Immature natural killer cell (primary cell): ENCODE data around the gene PNKP. TPM values are rescaled to one million over a fixed set of nuclear protein-coding genes. Genes with fewer than 3 reads are reported as not detected.

ENCODE experiments used
- DNase-seq, 3 donors: peaks; one replicate each; pipeline ENCODE4 v3.0.0; 2022; ENCODE audit warnings: mixed read lengths in 1 of 3
- H3K27ac Mint-ChIP-seq, 6 donors: one replicate each; pipeline ENCODE4 v1.8.0; 2020; ENCODE audit warnings: mixed read lengths in 6 of 6, mild to moderate bottlenecking in 5 of 6, inconsistent platforms in 4 of 6, moderate library complexity in 3 of 6
- H3K27me3 Mint-ChIP-seq, 3 donors: one replicate each; pipeline ENCODE4 v1.8.0; 2020 to 2021; ENCODE audit warnings: low read depth in 3 of 3, mild to moderate bottlenecking in 3 of 3, mixed read lengths in 3 of 3, moderate library complexity in 3 of 3, inconsistent platforms in 1 of 3
- H3K36me3 Mint-ChIP-seq, 3 donors: one replicate each; pipeline ENCODE4 v1.8.0; 2020; ENCODE audit warnings: mixed read lengths in 3 of 3, inconsistent platforms in 2 of 3, mild to moderate bottlenecking in 2 of 3
- H3K4me1 Mint-ChIP-seq, 2 donors: one replicate each; pipeline ENCODE4 v1.8.0; 2020; ENCODE audit warnings: inconsistent platforms in 2 of 2, mild to moderate bottlenecking in 2 of 2, mixed read lengths in 2 of 2, moderate library complexity in 1 of 2
- H3K4me3 Mint-ChIP-seq, 5 donors: one replicate each; pipeline ENCODE4 v1.8.0; 2020; ENCODE audit warnings: mild to moderate bottlenecking in 5 of 5, mixed read lengths in 5 of 5, inconsistent platforms in 3 of 5, moderate library complexity in 3 of 5
- H3K9me3 Mint-ChIP-seq, 6 donors: one replicate each; pipeline ENCODE4 v1.8.0; 2020; ENCODE audit warnings: mild to moderate bottlenecking in 6 of 6, mixed read lengths in 6 of 6, inconsistent platforms in 4 of 6, moderate library complexity in 3 of 6
- polyA plus RNA-seq, 3 donors: library from polyadenylated mRNA; unstranded; fragments of 300-500 nt; fragmentation: Illumina TruSeq; gene quantifications; one replicate each; pipeline ENCODE4 v1.2.3, GENCODE V29; 2021

Gene PNKP
- polyA plus RNA-seq, 3 donors from 2014 or later = 36.4 to 55.1 (median 41.4) TPM

GRCh38 chr19:49887037-49887664, 19.8 kb upstream of the PNKP start:
- peaks cover 0 to 10% of the 10 kb centered on the region in 2 donors for H3K4me1 Mint-ChIP-seq
- no peak overlapping the region for H3K4me3 Mint-ChIP-seq
- peaks cover 8 to 20% (median 10%) of the 10 kb centered on the region in 3 donors for H3K36me3 Mint-ChIP-seq
- H3K27me3 Mint-ChIP-seq = peaks cover 0 to 6% (median 2%) of the 10 kb centered on the region in 3 donors
- H3K9me3 Mint-ChIP-seq = peaks cover 0 to 2% (median 0%) of the 10 kb centered on the region in 6 donors
- no peak overlapping the region for H3K27ac Mint-ChIP-seq
- DNase-seq = no peak

- Mint-ChIP-seq H3K36me3 (peaks cover 9 to 24% (median 10%) of the 10 kb centered on the region in 3 donors), H3K27ac (peak overlapping the region in 1 of 6 donors; percentile 10), H3K4me1 (peaks cover 0 to 2% of the 10 kb centered on the region in 2 donors), H3K27me3 (peaks cover 0 to 2% (median 2%) of the 10 kb centered on the region in 3 donors), H3K4me3 (no peak overlapping the region), H3K9me3 (no peaks in the 10 kb centered on the region)
- DNase-seq = no peak
These were observed 17.4 kb upstream of the PNKP start for GRCh38 chr19:49884760-49885159.

GRCh38 chr19:49884109-49884508, 16.7 kb upstream of the PNKP start:
- no peak for DNase-seq
- no peak overlapping the region for H3K27ac Mint-ChIP-seq
- H3K36me3 Mint-ChIP-seq = peaks cover 9 to 25% (median 12%) of the 10 kb centered on the region in 3 donors
- peaks cover 0 to 2% (median 2%) of the 10 kb centered on the region in 3 donors for H3K27me3 Mint-ChIP-seq
- no peak overlapping the region for H3K4me3 Mint-ChIP-seq
- H3K9me3 Mint-ChIP-seq = no peaks in the 10 kb centered on the region
- H3K4me1 Mint-ChIP-seq = peaks cover 1 to 2% of the 10 kb centered on the region in 2 donors

- peaks cover 2% of the 10 kb centered on the region in 3 donors for H3K27me3 Mint-ChIP-seq
- no peak for DNase-seq
- no peaks in the 10 kb centered on the region for H3K9me3 Mint-ChIP-seq
- no peak overlapping the region for H3K4me3 Mint-ChIP-seq
- peaks cover 9 to 28% (median 15%) of the 10 kb centered on the region in 3 donors for H3K36me3 Mint-ChIP-seq
- H3K27ac Mint-ChIP-seq = no peak overlapping the region
- peaks cover 11 to 12% of the 10 kb centered on the region in 2 donors for H3K4me1 Mint-ChIP-seq
These were observed 15.7 kb upstream of the PNKP start for GRCh38 chr19:49883094-49883493.

- Mint-ChIP-seq H3K27ac (no peak overlapping the region), H3K4me3 (no peak overlapping the region), H3K4me1 (peaks cover 14 to 15% of the 10 kb centered on the region in 2 donors), H3K9me3 (no peaks in the 10 kb centered on the region), H3K27me3 (peaks cover 2% of the 10 kb centered on the region in 3 donors), H3K36me3 (peaks cover 9 to 28% (median 15%) of the 10 kb centered on the region in 3 donors)
- DNase-seq = no peak
These were observed 15.3 kb upstream of the PNKP start for GRCh38 chr19:49882643-49883042.

GRCh38 chr19:49881672-49882394, 14.5 kb upstream of the PNKP start:
- no peak for DNase-seq
- Mint-ChIP-seq H3K36me3 (peaks cover 9 to 28% (median 15%) of the 10 kb centered on the region in 3 donors), H3K4me1 (peaks cover 14 to 15% of the 10 kb centered on the region in 2 donors), H3K4me3 (no peak overlapping the region), H3K27ac (peak overlapping the region in 1 of 6 donors; percentile 43), H3K9me3 (no peaks in the 10 kb centered on the region), H3K27me3 (peaks cover 2% of the 10 kb centered on the region in 3 donors)

- Mint-ChIP-seq H3K27me3 (peaks cover 2% of the 10 kb centered on the region in 3 donors), H3K9me3 (no peaks in the 10 kb centered on the region), H3K4me1 (peaks cover 14 to 15% of the 10 kb centered on the region in 2 donors), H3K27ac (no peak overlapping the region), H3K36me3 (peaks cover 9 to 28% (median 15%) of the 10 kb centered on the region in 3 donors), H3K4me3 (no peak overlapping the region)
- no peak for DNase-seq
These were observed 13.8 kb upstream of the PNKP start for GRCh38 chr19:49881186-49881585.

GRCh38 chr19:49880162-49880869, 12.9 kb upstream of the PNKP start:
- Mint-ChIP-seq H3K27me3 (peaks cover 2% of the 10 kb centered on the region in 3 donors), H3K36me3 (peaks cover 9 to 26% (median 15%) of the 10 kb centered on the region in 3 donors), H3K4me3 (peak overlapping the region in 2 of 5 donors; percentile 35 to 50), H3K27ac (peak overlapping the region in 2 of 6 donors; percentile 30 to 34), H3K4me1 (peaks cover 21 to 23% of the 10 kb centered on the region in 2 donors), H3K9me3 (no peaks in the 10 kb centered on the region)
- no peak for DNase-seq

GRCh38 chr19:49879243-49879963, 12.0 kb upstream of the PNKP start:
- no peak for DNase-seq
- Mint-ChIP-seq H3K9me3 (no peaks in the 10 kb centered on the region), H3K27ac (peak overlapping the region in 2 of 6 donors; percentile 30 to 53), H3K36me3 (peaks cover 9 to 19% (median 10%) of the 10 kb centered on the region in 3 donors), H3K27me3 (peaks cover 2 to 3% (median 2%) of the 10 kb centered on the region in 3 donors), H3K4me1 (peaks cover 23 to 29% of the 10 kb centered on the region in 2 donors), H3K4me3 (peak overlapping the region in 2 of 5 donors; percentile 25 to 50)

GRCh38 chr19:49878744-49879070, 11.3 kb upstream of the PNKP start:
- Mint-ChIP-seq H3K4me1 (peaks cover 23 to 29% of the 10 kb centered on the region in 2 donors), H3K27me3 (peaks cover 2% of the 10 kb centered on the region in 3 donors), H3K27ac (peak overlapping the region in 1 of 6 donors; percentile 53), H3K4me3 (peak overlapping the region in 2 of 5 donors; percentile 56 to 65), H3K36me3 (peaks cover 9 to 17% (median 10%) of the 10 kb centered on the region in 3 donors), H3K9me3 (no peaks in the 10 kb centered on the region)
- DNase-seq = no peak

- H3K4me3 Mint-ChIP-seq = no peak overlapping the region
These were observed 10.7 kb upstream of the PNKP start for GRCh38 chr19:49877879-49878743.

GRCh38 chr19:49877020-49877878, 9.9 kb upstream of the PNKP start, which contains the start of the genes AKT1S1 and TBC1D17:
Gene AKT1S1, minus strand, starts transcription at chr19:49877355. Its CDS starts 4,060 bp downstream, at chr19:49873295.
Gene TBC1D17, plus strand, starts transcription at chr19:49877702. Its CDS starts 22 bp downstream, at chr19:49877724.
- no peak within 1 kb of the TSS for H3K4me3 Mint-ChIP-seq
- H3K27ac Mint-ChIP-seq = no peak within 1 kb of the TSS
- peaks cover 2% of the 10 kb centered on the region in 3 donors for H3K27me3 Mint-ChIP-seq
- H3K9me3 Mint-ChIP-seq = no peaks in the 10 kb centered on the region
- DNase-seq = peak; percentile 99 to 100 (median 100)
- peaks cover 23 to 29% of the 10 kb centered on the region in 2 donors for H3K4me1 Mint-ChIP-seq
- H3K36me3 Mint-ChIP-seq = peaks cover 2 to 9% (median 5%) of the 10 kb centered on the region in 3 donors

More at GRCh38 chr19:49877879-49878743, 10.7 kb upstream of the PNKP start:
- Mint-ChIP-seq H3K4me1 (peaks cover 23 to 29% of the 10 kb centered on the region in 2 donors), H3K9me3 (no peaks in the 10 kb centered on the region), H3K36me3 (peaks cover 4 to 13% (median 6%) of the 10 kb centered on the region in 3 donors), H3K27ac (no peak overlapping the region), H3K27me3 (peaks cover 2% of the 10 kb centered on the region in 3 donors)
- DNase-seq = peak; percentile 96 to 98 (median 98)
